HepG2 (cell line): Measurements from ENCODE around the gene PNKP. TPM values are rescaled to one million over a fixed set of nuclear protein-coding genes. Genes with fewer than 3 reads are reported as not detected.

Source experiments
- AHDC1 ChIP-seq: sonication (generic); formaldehyde crosslinking; IDR thresholded peaks from 2 replicates; pipeline ENCODE4 v1.5.1; 2020; ENCODE audit warnings: mild to moderate bottlenecking, missing genetic modification reagents, borderline replicate concordance
- GABPA ChIP-seq, 2 experiments: IDR thresholded peaks; 2 replicates each; pipeline ENCODE4 v1.6.1; 2011 to 2016; ENCODE audit warnings: low read depth in 2 of 2, low read length in 1 of 2, missing biosample characterization in 1 of 2, missing genetic modification characterization in 1 of 2
- KLF13 ChIP-seq: sonication (generic); formaldehyde crosslinking; IDR thresholded peaks from 2 replicates; pipeline ENCODE4 v1.4.0; 2020; ENCODE audit warnings: mild to moderate bottlenecking, missing genetic modification reagents
- NCOA5 ChIP-seq: sonication (generic); formaldehyde crosslinking; IDR thresholded peaks from 2 replicates; pipeline ENCODE4 v1.4.0; 2020; ENCODE audit warnings: missing genetic modification reagents
- NR2F6 ChIP-seq, 2 experiments: IDR thresholded peaks; 2 replicates each; pipeline ENCODE4 v1.6.1; 2016; ENCODE audit warnings: antibody characterized with exemption in 1 of 2, mild to moderate bottlenecking in 1 of 2
- POLR2G ChIP-seq: fragments of 200-400 bp; formaldehyde crosslinking; IDR thresholded peaks from 2 replicates; pipeline ENCODE4 v1.6.1; 2018; ENCODE audit warnings: mild to moderate bottlenecking, low read depth, low read length, moderate library complexity
- SALL1 ChIP-seq: sonication (generic); formaldehyde crosslinking; IDR thresholded peaks from 2 replicates; pipeline ENCODE4 v1.8.0; 2022; ENCODE audit warnings: mild to moderate bottlenecking, missing genetic modification reagents
- SUZ12 ChIP-seq: fragments of 150-350 bp; IDR thresholded peaks from 2 replicates; pipeline ENCODE4 v1.6.1; 2014; ENCODE audit warnings: low read depth, low read length
- TSC22D2 ChIP-seq: sonication (generic); formaldehyde crosslinking; IDR thresholded peaks from 2 replicates; pipeline ENCODE4 v1.5.1; 2020; ENCODE audit warnings: missing genetic modification reagents, mild to moderate bottlenecking, borderline replicate concordance
- ZBTB7B ChIP-seq: sonication (generic); formaldehyde crosslinking; IDR thresholded peaks from 2 replicates; pipeline ENCODE4 v1.4.0; 2020; ENCODE audit warnings: missing genetic modification reagents
- ZBTB8A ChIP-seq: sonication (generic); formaldehyde crosslinking; IDR thresholded peaks from 2 replicates; pipeline ENCODE4 v1.4.0; 2020; ENCODE audit warnings: mild to moderate bottlenecking, low read depth, missing genetic modification reagents, borderline replicate concordance
- ZFP37 ChIP-seq: sonication (generic); formaldehyde crosslinking; IDR thresholded peaks from 2 replicates; pipeline ENCODE4 v1.4.0; 2020; ENCODE audit warnings: missing genetic modification reagents, borderline replicate concordance
- ZNF282 ChIP-seq: fragments of 450-650 bp; IDR thresholded peaks from 2 replicates; pipeline ENCODE4 v1.6.1; 2018; ENCODE audit not compliant: partially characterized antibody
- ZNF549 ChIP-seq: sonication (generic); formaldehyde crosslinking; IDR thresholded peaks from 2 replicates; pipeline ENCODE4 v1.5.0; 2020; ENCODE audit warnings: missing genetic modification reagents
- ZNF674 ChIP-seq: sonication (generic); formaldehyde crosslinking; IDR thresholded peaks from 2 replicates; pipeline ENCODE4 v1.5.0; 2020; ENCODE audit warnings: low read depth, mild to moderate bottlenecking, missing genetic modification reagents
- polyA plus RNA-seq, 8 experiments: library from polyadenylated mRNA; depleted of rRNA in 3 of 8; stranded (reverse) in 7 of 8; unstranded in 1 of 8; fragments of >200 nt; fragmentation: Illumina TruSeq in 4 of 8; extraction: Trizol in 4 of 8; gene quantifications; 2 replicates each; pipeline versions ENCODE4 v1.2.1 to v1.2.3, GENCODE V29; 2011 to 2016; ENCODE audit warnings: low read depth in 4 of 8, missing spikeins in 1 of 8, mixed read lengths in 1 of 8; ENCODE audit not compliant: insufficient read depth in 1 of 8
- total RNA-seq, 5 experiments: library from RNA; depleted of rRNA; stranded (reverse); fragments of >200 nt; fragmentation: Illumina TruSeq; extraction: Trizol; gene quantifications; 2 replicates each; pipeline ENCODE4 v1.2.3, GENCODE V29; 2016; ENCODE audit warnings: low read depth in 1 of 5
- TF ChIP-seq, protein P1 (sequence below): sonication (generic); formaldehyde crosslinking; IDR thresholded peaks from 2 replicates; pipeline ENCODE4 v1.5.1; 2020; ENCODE audit warnings: missing genetic modification reagents, mild to moderate bottlenecking, borderline replicate concordance
- TF ChIP-seq, protein P2 (sequence below): sonication (generic); formaldehyde crosslinking; IDR thresholded peaks from 2 replicates; pipeline ENCODE4 v1.8.0; 2022; ENCODE audit warnings: mild to moderate bottlenecking, missing genetic modification reagents

PNKP gene
- total and polyA plus RNA-seq, 2 of the 13 experiments (the other 11 are each of a cell fraction or from before 2014, with no cell fraction given) = 12.7 to 27.1 TPM

DNA sequence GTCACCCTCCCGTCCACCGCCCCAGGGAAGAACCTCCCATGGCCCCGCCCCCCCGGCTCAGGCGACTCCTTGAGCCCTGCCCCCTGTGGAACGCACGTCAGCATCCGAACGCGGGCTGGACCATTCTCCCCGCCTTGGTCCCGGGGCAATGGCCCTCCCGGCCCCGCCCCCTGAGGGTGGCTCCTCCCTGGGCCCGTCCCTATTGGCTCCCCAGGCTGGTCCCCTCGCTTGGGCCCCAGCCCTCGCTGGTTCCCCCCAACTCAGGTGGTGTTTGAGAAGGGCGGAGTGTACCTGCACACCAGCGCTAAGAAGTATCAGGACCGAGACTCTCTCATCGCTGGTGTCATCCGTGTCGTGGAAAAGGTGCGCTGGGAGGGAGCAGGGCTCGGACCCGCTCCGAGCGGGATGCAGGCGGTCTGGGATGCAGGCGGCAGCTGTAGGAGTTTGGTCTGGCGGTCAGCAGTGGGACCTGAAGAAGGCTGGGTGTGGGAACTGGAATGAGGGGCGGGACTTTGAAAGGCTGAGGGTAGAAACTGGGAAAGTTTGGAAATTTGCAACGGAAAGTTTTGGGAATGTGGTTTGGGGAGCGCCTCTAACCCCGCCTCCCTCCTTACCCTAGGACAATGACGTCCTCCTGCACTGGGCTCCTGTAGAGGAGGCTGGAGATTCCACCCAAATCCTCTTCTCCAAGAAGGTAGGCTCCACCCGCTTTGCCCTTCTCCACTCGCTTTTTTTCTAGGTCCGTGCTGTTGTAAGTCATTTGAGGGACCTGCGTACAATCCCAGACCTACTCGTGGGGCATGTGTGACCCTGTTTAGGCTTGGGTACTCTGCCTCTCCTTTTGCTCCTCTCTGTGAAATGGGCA is 10.7 kb upstream of the PNKP start (continued):
- TF ChIP-seq SUZ12 (no peak), TSC22D2 (CRISPR knock-in tag) (0 out of 2 replicates have a peak, but pooled peaks have one; percentile 11), ZNF282 (no peak), SALL1 (peak; percentile 35; the same call in 1 of the 2 replicates), ZBTB7B (peak; percentile 39; the same call in 1 of the 2 replicates), KLF13 (CRISPR knock-in tag) (no peak), POLR2G (peak; percentile 21; the same call in 1 of the 2 replicates), ZNF549 (no peak), ZFP37 (no peak), NR2F6 (IDR thresholded peaks at IDR 0.05) (no peak), NR2F6 (CRISPR knock-in tag; IDR thresholded peaks at IDR 0.05) (peak; percentile 2; the same call in 1 of the 2 replicates), GABPA (IDR thresholded peaks at IDR 0.05; ENCODE audit: low read depth, low read length) (no peak), GABPA (CRISPR knock-in tag; IDR thresholded peaks at IDR 0.05; ENCODE audit: low read depth) (no peak), AHDC1 (CRISPR knock-in tag) (0 out of 2 replicates have a peak, but pooled peaks have one; percentile 19), ZBTB8A (CRISPR knock-in tag) (no peak), NCOA5 (no peak), ZNF674 (CRISPR knock-in tag) (no peak)
- TF ChIP-seq, protein P1, sequence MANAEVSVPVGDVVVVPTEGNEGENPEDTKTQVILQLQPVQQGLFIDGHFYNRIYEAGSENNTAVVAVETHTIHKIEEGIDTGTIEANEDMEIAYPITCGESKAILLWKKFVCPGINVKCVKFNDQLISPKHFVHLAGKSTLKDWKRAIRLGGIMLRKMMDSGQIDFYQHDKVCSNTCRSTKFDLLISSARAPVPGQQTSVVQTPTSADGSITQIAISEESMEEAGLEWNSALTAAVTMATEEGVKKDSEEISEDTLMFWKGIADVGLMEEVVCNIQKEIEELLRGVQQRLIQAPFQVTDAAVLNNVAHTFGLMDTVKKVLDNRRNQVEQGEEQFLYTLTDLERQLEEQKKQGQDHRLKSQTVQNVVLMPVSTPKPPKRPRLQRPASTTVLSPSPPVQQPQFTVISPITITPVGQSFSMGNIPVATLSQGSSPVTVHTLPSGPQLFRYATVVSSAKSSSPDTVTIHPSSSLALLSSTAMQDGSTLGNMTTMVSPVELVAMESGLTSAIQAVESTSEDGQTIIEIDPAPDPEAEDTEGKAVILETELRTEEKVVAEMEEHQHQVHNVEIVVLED (CRISPR knock-in tag) = no peak
- TF ChIP-seq, protein P2, sequence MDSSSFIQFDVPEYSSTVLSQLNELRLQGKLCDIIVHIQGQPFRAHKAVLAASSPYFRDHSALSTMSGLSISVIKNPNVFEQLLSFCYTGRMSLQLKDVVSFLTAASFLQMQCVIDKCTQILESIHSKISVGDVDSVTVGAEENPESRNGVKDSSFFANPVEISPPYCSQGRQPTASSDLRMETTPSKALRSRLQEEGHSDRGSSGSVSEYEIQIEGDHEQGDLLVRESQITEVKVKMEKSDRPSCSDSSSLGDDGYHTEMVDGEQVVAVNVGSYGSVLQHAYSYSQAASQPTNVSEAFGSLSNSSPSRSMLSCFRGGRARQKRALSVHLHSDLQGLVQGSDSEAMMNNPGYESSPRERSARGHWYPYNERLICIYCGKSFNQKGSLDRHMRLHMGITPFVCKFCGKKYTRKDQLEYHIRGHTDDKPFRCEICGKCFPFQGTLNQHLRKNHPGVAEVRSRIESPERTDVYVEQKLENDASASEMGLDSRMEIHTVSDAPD (CRISPR knock-in tag) = no peak
